GM12892 (cell line): ENCODE results near the gene MYH9.

ENCODE experiments used
- POLR2A ChIP-seq: IDR thresholded peaks from 2 replicates; pipeline ENCODE4 v1.6.1; 2011; ENCODE audit warnings: low read depth, low read length, control low read depth
- POLR2AphosphoS5 ChIP-seq: IDR thresholded peaks from 2 replicates; pipeline ENCODE4 v1.6.1; 2011; ENCODE audit warnings: low read depth, low read length, control low read depth
- TAF1 ChIP-seq: IDR thresholded peaks from 2 replicates; pipeline ENCODE4 v1.6.1; 2011; ENCODE audit warnings: low read depth, mild to moderate bottlenecking, control low read depth, low read length, borderline replicate concordance

- TF ChIP-seq POLR2AphosphoS5 (0 out of 2 replicates have a peak, but pooled peaks have one; percentile 9), POLR2A (no peak), TAF1 (no peak)
Measured at GRCh38 chr22:36343720-36344105, 44.1 kb downstream of the MYH9 start.
